GM21786 (cell line): ENCODE results near the gene ZDHHC20.

Experiments
- ATAC-seq: cut with Tn5 transposase; IDR thresholded peaks from one replicate; pipeline ENCODE4 v1.9.1; 2021; ENCODE audit not compliant: unreplicated experiment

ZDHHC20 gene

GRCh38 chr13:21328201-21328600 lies 130.9 kb downstream of the ZDHHC20 start:
- ATAC-seq: no peak

GRCh38 chr13:21326155-21327031 lies 132.7 kb downstream of the ZDHHC20 start:
- no peak for ATAC-seq

DNA sequence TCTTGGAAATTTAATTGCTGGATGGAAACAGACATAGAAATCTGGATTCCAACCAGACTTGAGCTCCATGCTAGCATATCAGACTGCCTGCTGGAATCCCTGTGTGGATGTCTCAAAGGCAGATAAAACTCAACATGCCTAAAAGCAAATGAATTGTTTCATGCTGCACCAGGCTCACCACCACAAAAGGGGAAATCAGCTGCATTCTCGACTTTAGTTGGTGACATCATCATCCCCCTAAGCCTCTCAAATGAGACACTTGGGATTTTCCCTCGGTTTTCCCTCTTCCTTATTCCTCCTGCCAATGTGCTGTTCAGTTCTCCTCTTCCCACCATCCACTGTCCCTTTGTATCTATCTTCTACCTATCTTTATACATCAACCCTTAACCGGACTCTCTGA lies 134.3 kb downstream of the ZDHHC20 start:
- ATAC-seq: no peak

DNA sequence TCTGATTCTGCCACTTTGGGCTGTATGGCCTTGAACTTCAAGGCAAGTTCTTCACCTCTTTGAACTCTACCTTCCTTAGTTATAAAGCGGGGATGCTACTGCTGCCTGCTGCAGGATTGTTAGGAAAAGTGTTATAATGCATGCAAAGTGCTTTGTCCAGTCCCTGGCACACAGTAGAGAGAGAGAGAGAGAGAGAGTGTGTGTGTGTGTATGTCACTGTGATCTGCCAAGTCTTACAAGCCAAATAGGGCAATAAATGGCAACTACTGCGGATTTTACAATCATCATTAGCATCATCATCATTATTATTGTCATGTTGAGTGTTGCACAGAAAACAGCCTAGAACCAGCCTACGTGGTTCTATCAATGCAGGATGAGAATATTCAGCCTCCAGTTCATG lies 136.1 kb downstream of the ZDHHC20 start:
- no peak for ATAC-seq
